Cerebellar nuclear complex (tissue), 1 donor: Measurements from ENCODE around the gene PIP5K1C.
"Not testable (repeated sequence)": the region's sequence is repeated elsewhere in the genome, so short reads cannot be mapped to it uniquely, and the experiment has no call there.

Source experiments
- DNase-seq, 2 experiments: peaks; one replicate each; lab custom pipeline; 2025; lab: John Stamatoyannopoulos, UW

PIP5K1C gene

GRCh38 chr19:3586707-3587346, 113.4 kb downstream of the PIP5K1C start:
- no peak for DNase-seq

GRCh38 chr19:3586127-3586626, 114.1 kb downstream of the PIP5K1C start:
- no peak for DNase-seq

- no peak for DNase-seq
Observed at GRCh38 chr19:3585301-3586126, 114.8 kb downstream of the PIP5K1C start, which contains the start of gene GIPC3. Gene GIPC3, plus strand, starts transcription at chr19:3585478. Its CDS starts 120 bp downstream, at chr19:3585598.

GRCh38 chr19:3584036-3584802, 116.0 kb downstream of the PIP5K1C start:
- DNase-seq: not testable (repeated sequence)

GRCh38 chr19:3581792-3582191, 118.5 kb downstream of the PIP5K1C start:
- not testable (repeated sequence) for DNase-seq
